ENCODE results near the gene AKAP5. TPM values are rescaled to one million over a fixed set of nuclear protein-coding genes. Genes with fewer than 3 reads are reported as not detected.

The AKAP5 gene
- total RNA-seq, 1 donor from 2014 or later = 0.19 TPM

- Histone ChIP-seq H3K4me3 (no peak overlapping the region), H3K4me1 (peaks cover 25% of the 10 kb centered on the region), H3K9me3 (replicated peaks) (no peaks in the 10 kb centered on the region), H3K36me3 (peaks cover 58% of the 10 kb centered on the region), H3K27ac (replicated peaks) (no peak overlapping the region), H3K27me3 (ENCODE audit: low read depth) (no peaks in the 10 kb centered on the region)
- no peak for DNase-seq
- intact Hi-C loops (cut with micrococcal nuclease) = no loop called here
- no peak for TF ChIP-seq CTCF (IDR thresholded peaks at IDR 0.05; ENCODE audit: borderline replicate concordance)
Observed at GRCh38 chr14:64444984-64445845, 20.1 kb upstream of the AKAP5 start.

DNA sequence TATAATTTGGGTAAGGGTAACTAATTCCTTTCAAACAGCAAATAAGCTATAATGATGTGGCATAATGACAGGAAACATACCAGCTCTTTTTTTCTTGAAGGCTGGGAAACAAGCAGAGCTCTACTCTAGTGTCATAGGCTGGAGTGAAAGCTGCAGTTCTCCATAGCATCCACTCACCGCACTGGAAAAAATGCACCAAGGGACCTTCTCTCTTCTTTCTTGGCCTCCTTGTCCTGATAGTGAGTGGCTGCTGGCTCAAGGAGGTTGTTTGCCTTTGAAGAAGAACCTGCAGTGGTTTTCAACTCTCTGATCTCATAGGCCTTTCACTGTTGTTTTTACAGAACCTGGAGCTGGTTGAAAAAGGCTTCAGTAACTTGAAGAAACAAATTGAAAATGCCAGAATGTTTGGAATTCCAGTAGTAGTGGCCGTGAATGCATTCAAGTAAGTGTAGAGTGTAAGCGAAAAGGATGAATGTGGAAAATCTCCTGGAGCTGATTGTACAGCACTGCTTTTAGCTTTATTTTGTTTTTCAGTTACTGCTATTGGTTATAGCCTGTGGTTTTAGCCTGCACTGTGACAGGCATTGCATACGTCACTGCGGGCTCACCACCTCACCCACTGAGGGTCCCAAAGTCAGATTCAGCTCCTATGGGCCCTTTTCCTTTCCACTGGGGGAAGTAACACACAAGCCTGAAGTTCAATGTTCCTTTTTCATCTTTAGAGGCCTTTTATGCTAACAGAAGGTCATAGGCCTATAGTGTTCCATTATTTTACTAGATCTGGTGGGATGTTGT lies 17.2 kb upstream of the AKAP5 start:
- intact Hi-C loops (cut with micrococcal nuclease) = no loop called here
- H3K27ac ChIP-seq (replicated peaks) = no peak overlapping the region
- peaks cover 12% of the 10 kb centered on the region for H3K4me1 ChIP-seq
- no peaks in the 10 kb centered on the region for H3K9me3 ChIP-seq (replicated peaks)
- DNase-seq = no peak
- TF ChIP-seq CTCF (IDR thresholded peaks at IDR 0.05; ENCODE audit: borderline replicate concordance) = no peak
- peaks cover 60% of the 10 kb centered on the region for H3K36me3 ChIP-seq
- no peaks in the 10 kb centered on the region for H3K27me3 ChIP-seq (ENCODE audit: low read depth)
- H3K4me3 ChIP-seq = no peak overlapping the region

DNA sequence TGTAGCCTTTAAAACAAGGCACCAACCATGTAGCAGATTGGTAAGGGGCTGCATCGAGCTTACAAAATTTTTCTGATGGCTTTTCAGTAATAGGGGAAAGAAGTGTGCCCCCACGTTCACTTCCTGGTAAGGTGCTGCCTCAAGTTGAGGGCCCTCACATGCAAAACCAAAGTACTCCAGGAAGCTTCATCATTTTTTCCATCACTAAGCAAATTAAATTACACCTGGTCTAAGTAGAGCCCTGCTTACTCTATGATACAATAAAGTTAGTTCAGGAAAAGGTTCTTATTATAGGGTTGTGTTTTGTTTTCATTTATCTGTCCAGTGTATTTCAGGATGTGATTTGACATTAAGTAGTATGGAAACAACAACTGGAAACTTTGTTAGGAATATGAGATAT lies 15.0 kb upstream of the AKAP5 start:
- Histone ChIP-seq H3K4me3 (no peak overlapping the region), H3K27ac (replicated peaks) (no peak overlapping the region), H3K36me3 (peaks cover 64% of the 10 kb centered on the region), H3K4me1 (peaks cover 3% of the 10 kb centered on the region), H3K9me3 (replicated peaks) (no peaks in the 10 kb centered on the region), H3K27me3 (ENCODE audit: low read depth) (no peaks in the 10 kb centered on the region)
- no peak for DNase-seq
- TF ChIP-seq CTCF (IDR thresholded peaks at IDR 0.05; ENCODE audit: borderline replicate concordance) = no peak
- intact Hi-C loops (cut with micrococcal nuclease) = no loop called here

GRCh38 chr14:64454671-64455070 lies 10.6 kb upstream of the AKAP5 start:
- no peak overlapping the region for H3K27ac ChIP-seq (replicated peaks)
- intact Hi-C loops (cut with micrococcal nuclease) = no loop called here
- TF ChIP-seq CTCF (IDR thresholded peaks at IDR 0.05; ENCODE audit: borderline replicate concordance) = no peak
- no peaks in the 10 kb centered on the region for H3K4me1 ChIP-seq
- H3K4me3 ChIP-seq = no peak overlapping the region
- peaks cover 58% of the 10 kb centered on the region for H3K36me3 ChIP-seq
- no peak for DNase-seq
- H3K9me3 ChIP-seq (replicated peaks) = no peaks in the 10 kb centered on the region
- H3K27me3 ChIP-seq (ENCODE audit: low read depth) = no peaks in the 10 kb centered on the region

GRCh38 chr14:64459405-64460136 lies 5.7 kb upstream of the AKAP5 start:
- no peak for DNase-seq
- no peak overlapping the region for H3K27ac ChIP-seq (replicated peaks)
- peaks cover under 1% of the 10 kb centered on the region for H3K4me1 ChIP-seq
- no peak overlapping the region for H3K4me3 ChIP-seq
- intact Hi-C loops (cut with micrococcal nuclease) = no loop called here
- H3K9me3 ChIP-seq (replicated peaks) = no peaks in the 10 kb centered on the region
- no peaks in the 10 kb centered on the region for H3K27me3 ChIP-seq (ENCODE audit: low read depth)
- no peak for TF ChIP-seq CTCF (IDR thresholded peaks at IDR 0.05; ENCODE audit: borderline replicate concordance)
- H3K36me3 ChIP-seq = peaks cover 26% of the 10 kb centered on the region
